H9 (cell line): ENCODE measurements around the gene RASGEF1C. TPM values are rescaled to one million over a fixed set of nuclear protein-coding genes. Genes with fewer than 3 reads are reported as not detected.

ENCODE experiments used
- DNase-seq: peaks from one replicate; pipeline ENCODE4 v3.0.0-alpha.2; 2017
- H2AFZ ChIP-seq: one replicate; pipeline ENCODE4 v1.6.1; 2013; ENCODE audit warnings: mild to moderate bottlenecking, low read length, control low read depth, moderate library complexity
- H2AK5ac ChIP-seq: 2 replicates; pipeline ENCODE4 v1.6.1; 2013; ENCODE audit warnings: low read length, control low read depth, mixed read lengths; ENCODE audit not compliant: insufficient read length
- H2BK120ac ChIP-seq: one replicate; pipeline ENCODE4 v1.6.1; 2013; ENCODE audit warnings: low read depth, mild to moderate bottlenecking, low read length, control low read depth, inconsistent platforms; ENCODE audit not compliant: poor library complexity, severe bottlenecking
- H2BK12ac ChIP-seq: 2 replicates; pipeline ENCODE4 v1.6.1; 2013; ENCODE audit warnings: low read length, control low read depth, mixed read lengths, low read depth; ENCODE audit not compliant: insufficient read length
- H2BK15ac ChIP-seq: 2 replicates; pipeline ENCODE4 v1.6.1; 2013; ENCODE audit warnings: low read depth, low read length, control low read depth
- H2BK20ac ChIP-seq: one replicate; pipeline ENCODE4 v1.6.1; 2013; ENCODE audit warnings: low read depth, mild to moderate bottlenecking, low read length, control low read depth, inconsistent platforms; ENCODE audit not compliant: poor library complexity, severe bottlenecking
- H2BK5ac ChIP-seq: 2 replicates; pipeline ENCODE4 v1.6.1; 2013; ENCODE audit warnings: low read length, control low read depth, mixed read lengths; ENCODE audit not compliant: insufficient read length
- H3K14ac ChIP-seq: 2 replicates; pipeline ENCODE4 v1.6.1; 2013; ENCODE audit warnings: low read length, control low read depth; ENCODE audit not compliant: insufficient read depth
- H3K18ac ChIP-seq: 2 replicates; pipeline ENCODE4 v1.6.1; 2013; ENCODE audit warnings: low read depth, mild to moderate bottlenecking, mixed read lengths, low read length, control low read depth; ENCODE audit not compliant: insufficient read length
- H3K23ac ChIP-seq: 2 replicates; pipeline ENCODE4 v1.6.1; 2013; ENCODE audit warnings: low read length, control low read depth, mixed read lengths, low read depth; ENCODE audit not compliant: insufficient read length
- H3K23me2 ChIP-seq: 2 replicates; pipeline ENCODE4 v1.6.1; 2013; ENCODE audit warnings: low read depth, mild to moderate bottlenecking, mixed read lengths, low read length, control low read depth; ENCODE audit not compliant: insufficient read length, poor library complexity, severe bottlenecking
- H3K27ac ChIP-seq: 2 replicates; pipeline ENCODE4 v1.5.1; 2013; ENCODE audit warnings: low read length, control low read depth, mixed read lengths, low read depth; ENCODE audit not compliant: insufficient read length
- H3K27me3 ChIP-seq: 2 replicates; pipeline ENCODE4 v1.6.1; 2013; ENCODE audit warnings: low read length, control low read depth, inconsistent platforms; ENCODE audit not compliant: insufficient read depth
- H3K4ac ChIP-seq: 2 replicates; pipeline ENCODE4 v1.6.1; 2013; ENCODE audit warnings: low read depth, mild to moderate bottlenecking, control low read depth, inconsistent platforms, low read length, moderate library complexity
- H3K4me1 ChIP-seq: 2 replicates; pipeline ENCODE4 v1.6.1; 2013; ENCODE audit warnings: low read length, control low read depth, inconsistent platforms; ENCODE audit not compliant: insufficient read depth
- H3K4me2 ChIP-seq: 2 replicates; pipeline ENCODE4 v1.6.1; 2013; ENCODE audit warnings: low read length, control low read depth, mixed read lengths; ENCODE audit not compliant: insufficient read length, insufficient read depth
- H3K56ac ChIP-seq: 2 replicates; pipeline ENCODE4 v1.6.1; 2013; ENCODE audit warnings: low read depth, mild to moderate bottlenecking, mixed read lengths, low read length, control low read depth; ENCODE audit not compliant: insufficient read length
- H3K79me1 ChIP-seq: 2 replicates; pipeline ENCODE4 v1.6.1; 2013; ENCODE audit warnings: low read depth, mild to moderate bottlenecking, moderate library complexity, low read length, control low read depth, inconsistent platforms; ENCODE audit not compliant: insufficient read depth, poor library complexity, severe bottlenecking
- H3K79me2 ChIP-seq: 2 replicates; pipeline ENCODE4 v1.6.1; 2013; ENCODE audit warnings: low read length, control low read depth, inconsistent platforms; ENCODE audit not compliant: insufficient read depth
- H3K9ac ChIP-seq: 2 replicates; pipeline ENCODE4 v1.6.1; 2013; ENCODE audit warnings: low read length, control low read depth, mixed read lengths; ENCODE audit not compliant: insufficient read length; ENCODE audit errors: extremely low read depth
- H3K9me3 ChIP-seq: one replicate; pipeline ENCODE4 v1.6.1; 2013; ENCODE audit warnings: low read depth, low read length, inconsistent platforms; ENCODE audit not compliant: control insufficient read depth
- H3T11ph ChIP-seq: one replicate; pipeline ENCODE4 v1.6.1; 2013; ENCODE audit warnings: mild to moderate bottlenecking, low read length, control low read depth, inconsistent platforms
- H4K20me1 ChIP-seq: one replicate; pipeline ENCODE4 v1.6.1; 2013; ENCODE audit not compliant: control insufficient read depth, insufficient read length, insufficient read depth
- H4K5ac ChIP-seq: 2 replicates; pipeline ENCODE4 v1.6.1; 2013; ENCODE audit warnings: low read depth, mild to moderate bottlenecking, mixed read lengths, low read length, control low read depth; ENCODE audit not compliant: insufficient read length
- H4K8ac ChIP-seq: replicated peaks from 2 replicates; pipeline ENCODE4 v1.6.1; 2013; ENCODE audit warnings: low read length, control low read depth, mixed read lengths, low read depth; ENCODE audit not compliant: insufficient read length
- H4K91ac ChIP-seq: 2 replicates; pipeline ENCODE4 v1.6.1; 2013; ENCODE audit warnings: low read depth, mild to moderate bottlenecking, moderate library complexity, mixed read lengths, low read length, control low read depth; ENCODE audit not compliant: insufficient read length
- H3K27ac Mint-ChIP-seq, 3 experiments: 2 replicates in 2 of 3; 3 replicates in 1 of 3; pipeline ENCODE4 v1.8.0; 2020 to 2021; ENCODE audit warnings: mixed read lengths in 3 of 3, mild to moderate bottlenecking in 1 of 3, moderate library complexity in 1 of 3
- H3K27me3 Mint-ChIP-seq: 2 replicates; pipeline ENCODE4 v1.8.0; 2021; ENCODE audit warnings: low read depth, mild to moderate bottlenecking, moderate library complexity, mixed read lengths
- H3K36me3 Mint-ChIP-seq, 3 experiments: 2 replicates in 2 of 3; 3 replicates in 1 of 3; pipeline ENCODE4 v1.8.0; 2020 to 2021; ENCODE audit warnings: low read depth in 3 of 3, mixed read lengths in 3 of 3; ENCODE audit not compliant: insufficient read depth in 1 of 3
- H3K4me1 Mint-ChIP-seq, 2 experiments: 2 replicates each; pipeline ENCODE4 v1.8.0; 2020; ENCODE audit warnings: mixed read lengths in 2 of 2
- H3K4me3 Mint-ChIP-seq, 2 experiments: 2 replicates in 1 of 2; 3 replicates in 1 of 2; pipeline ENCODE4 v1.8.0; 2020 to 2021; ENCODE audit warnings: mild to moderate bottlenecking in 2 of 2, mixed read lengths in 2 of 2, moderate library complexity in 1 of 2
- H3K9me3 Mint-ChIP-seq, 2 experiments: 2 replicates in 1 of 2; 3 replicates in 1 of 2; pipeline ENCODE4 v1.8.0; 2020; ENCODE audit warnings: mild to moderate bottlenecking in 2 of 2, mixed read lengths in 2 of 2, moderate library complexity in 1 of 2
- WGBS: extraction: QIAGEN DNeasy Blood & Tissue Kit; methylation state at CpG from one replicate; pipeline ENCODE4 v1.1.7; 2013; ENCODE audit warnings: missing lambda C conversion rate, low lambda C conversion rate, mixed read lengths; ENCODE audit not compliant: insufficient read length; ENCODE audit errors: extremely low coverage; 5-methylcytosine and 5-hydroxymethylcytosine counted together
- total RNA-seq: library from RNA; stranded (reverse); gene quantifications from 2 replicates; pipeline ENCODE4 v1.2.1, GENCODE V29; 2021
- TF ChIP-seq, protein P1 (sequence below): fragments of 200-600 bp; sonication (generic); conservative IDR thresholded peaks from 3 replicates; pipeline ENCODE4 v1.8.0; 2021; ENCODE audit warnings: antibody characterized with exemption, mild to moderate bottlenecking

The RASGEF1C gene
- total RNA-seq, 1 experiment from 2014 or later, result 0.83 TPM

DNA sequence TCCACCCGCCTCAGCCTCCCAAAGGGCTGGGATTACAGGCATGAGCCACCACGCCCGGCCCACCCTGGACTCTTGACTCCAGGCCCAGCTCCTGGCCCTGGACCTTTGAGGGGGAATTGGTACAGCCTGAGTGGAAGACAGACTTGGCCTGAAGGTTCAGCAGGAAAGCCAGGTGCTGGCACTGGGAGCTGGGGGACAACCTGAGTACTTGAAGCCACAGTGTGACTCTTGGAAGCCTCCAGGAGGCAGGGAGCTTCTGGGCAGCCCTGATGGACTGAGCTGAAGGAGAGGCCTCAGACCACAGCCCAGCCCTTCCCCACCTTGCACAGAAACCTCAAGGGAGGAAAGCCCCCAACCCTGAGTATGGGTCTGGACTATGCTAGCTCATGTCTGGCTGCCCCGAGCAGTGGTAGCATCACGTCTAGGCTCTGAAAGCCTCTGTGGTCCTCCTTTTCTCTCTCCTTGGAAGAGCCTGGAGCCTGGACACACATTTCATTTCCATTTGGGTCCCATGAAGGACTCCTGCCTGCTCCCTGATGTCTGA is 54.1 kb downstream of the RASGEF1C start:
- no peaks in the 10 kb centered on the region for H3K23me2 ChIP-seq
- Mint-ChIP-seq H3K4me3 (no peak overlapping the region), H3K4me1 (no peaks in the 10 kb centered on the region), H3K9me3 (peaks cover 0 to 6% of the 10 kb centered on the region in 2 experiments; a peak in 3 of 5 replicates), H3K36me3 (no peaks in the 10 kb centered on the region; a peak in 1 of 7 replicates), H3K27me3 (peaks cover 7% of the 10 kb centered on the region), H3K27ac (no peak overlapping the region)
- H3K79me1 ChIP-seq, result no peaks in the 10 kb centered on the region
- no peak overlapping the region for H3K18ac ChIP-seq
- no CpG with 5 or more reads among the region's 5 CpGs for WGBS
- H3T11ph ChIP-seq, result no peak overlapping the region
- no peaks in the 10 kb centered on the region for H3K79me2 ChIP-seq
- H4K91ac ChIP-seq, result no peak overlapping the region
- no peak overlapping the region for H4K5ac ChIP-seq
- H3K14ac ChIP-seq, result no peak overlapping the region; the same call in 1 of the 2 replicates
- no peak overlapping the region for H2BK120ac ChIP-seq
- no peak overlapping the region for H2BK5ac ChIP-seq
- H2BK15ac ChIP-seq, result no peak overlapping the region
- TF ChIP-seq, protein P1, sequence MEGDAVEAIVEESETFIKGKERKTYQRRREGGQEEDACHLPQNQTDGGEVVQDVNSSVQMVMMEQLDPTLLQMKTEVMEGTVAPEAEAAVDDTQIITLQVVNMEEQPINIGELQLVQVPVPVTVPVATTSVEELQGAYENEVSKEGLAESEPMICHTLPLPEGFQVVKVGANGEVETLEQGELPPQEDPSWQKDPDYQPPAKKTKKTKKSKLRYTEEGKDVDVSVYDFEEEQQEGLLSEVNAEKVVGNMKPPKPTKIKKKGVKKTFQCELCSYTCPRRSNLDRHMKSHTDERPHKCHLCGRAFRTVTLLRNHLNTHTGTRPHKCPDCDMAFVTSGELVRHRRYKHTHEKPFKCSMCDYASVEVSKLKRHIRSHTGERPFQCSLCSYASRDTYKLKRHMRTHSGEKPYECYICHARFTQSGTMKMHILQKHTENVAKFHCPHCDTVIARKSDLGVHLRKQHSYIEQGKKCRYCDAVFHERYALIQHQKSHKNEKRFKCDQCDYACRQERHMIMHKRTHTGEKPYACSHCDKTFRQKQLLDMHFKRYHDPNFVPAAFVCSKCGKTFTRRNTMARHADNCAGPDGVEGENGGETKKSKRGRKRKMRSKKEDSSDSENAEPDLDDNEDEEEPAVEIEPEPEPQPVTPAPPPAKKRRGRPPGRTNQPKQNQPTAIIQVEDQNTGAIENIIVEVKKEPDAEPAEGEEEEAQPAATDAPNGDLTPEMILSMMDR, result no peak
- H2BK20ac ChIP-seq, result no peak overlapping the region
- H2AFZ ChIP-seq, result no peak overlapping the region
- H4K8ac ChIP-seq, result no peak overlapping the region
- no peak overlapping the region for H3K9ac ChIP-seq
- H3K23ac ChIP-seq, result no peak overlapping the region
- H3K4ac ChIP-seq, result no peak overlapping the region
- no peak overlapping the region for H2BK12ac ChIP-seq
- H4K20me1 ChIP-seq, result no peaks in the 10 kb centered on the region
- no peak overlapping the region for H3K56ac ChIP-seq
- H3K4me2 ChIP-seq, result no peak overlapping the region
- H3K4me1 ChIP-seq, result no peaks in the 10 kb centered on the region
- no peaks in the 10 kb centered on the region for H3K27me3 ChIP-seq
- no peak overlapping the region for H2AK5ac ChIP-seq
- DNase-seq, result no peak
- H3K27ac ChIP-seq, result no peak overlapping the region
- no peaks in the 10 kb centered on the region for H3K9me3 ChIP-seq
